Cardiac muscle cell (in vitro differentiated cells and primary cell): Measurements from ENCODE around the gene ZNF609. TPM values are rescaled to one million over a fixed set of nuclear protein-coding genes. Genes with fewer than 3 reads are reported as not detected.
"Not testable (repeated sequence)": the region's sequence is repeated elsewhere in the genome, so short reads cannot be mapped to it uniquely, and the experiment has no call there.

Experiments
- DNase-seq, 2 donors: peaks; one replicate each; pipeline versions ENCODE4 v3.0.0 to v3.0.0-alpha.2; 2010 to 2017; ENCODE audit warnings: low read depth in 1 of 2, low spot score in 1 of 2
- H3K27ac ChIP-seq: fragments of 200-600 bp; sonication (generic); 2 replicates; pipeline ENCODE4 v1.5.1; 2016
- H3K27me3 ChIP-seq: fragments of 200-600 bp; sonication (generic); 2 replicates; pipeline ENCODE4 v1.6.0; 2016; ENCODE audit warnings: control low read depth
- H3K36me3 ChIP-seq: fragments of 200-600 bp; sonication (generic); 2 replicates; pipeline ENCODE4 v1.5.1; 2016; ENCODE audit warnings: control low read depth
- H3K4me1 ChIP-seq: fragments of 200-600 bp; sonication (generic); 2 replicates; pipeline ENCODE4 v1.8.1; 2017; ENCODE audit warnings: low read depth, mild to moderate bottlenecking, mixed run types
- H3K4me3 ChIP-seq: fragments of 200-600 bp; sonication (generic); 2 replicates; pipeline ENCODE4 v1.5.1; 2016; ENCODE audit warnings: mild to moderate bottlenecking
- H3K9me3 ChIP-seq: fragments of 200-600 bp; sonication (generic); 2 replicates; pipeline ENCODE4 v1.5.1; 2017; ENCODE audit warnings: low read depth, mild to moderate bottlenecking, control low read depth
- polyA plus RNA-seq: library from polyadenylated mRNA; unstranded; fragments of >200 nt; fragmentation: Nextera tagmentation; extraction: Ambion mirVana; gene quantifications from 2 replicates; pipeline ENCODE4 v1.2.1, GENCODE V29; 2016
- total RNA-seq: library from RNA; depleted of rRNA; stranded (reverse); fragments of >200 nt; gene quantifications from 2 replicates; pipeline ENCODE4 v1.2.3, GENCODE V29; 2016
- TF ChIP-seq, protein P1 (sequence below): IDR thresholded peaks from 2 replicates; pipeline ENCODE4 v1.5.1; 2012; ENCODE audit warnings: low read depth, mild to moderate bottlenecking, low read length

Gene ZNF609
- total and polyA plus RNA-seq, 2 experiments from 2014 or later, result 25.6 to 41.4 TPM

DNA sequence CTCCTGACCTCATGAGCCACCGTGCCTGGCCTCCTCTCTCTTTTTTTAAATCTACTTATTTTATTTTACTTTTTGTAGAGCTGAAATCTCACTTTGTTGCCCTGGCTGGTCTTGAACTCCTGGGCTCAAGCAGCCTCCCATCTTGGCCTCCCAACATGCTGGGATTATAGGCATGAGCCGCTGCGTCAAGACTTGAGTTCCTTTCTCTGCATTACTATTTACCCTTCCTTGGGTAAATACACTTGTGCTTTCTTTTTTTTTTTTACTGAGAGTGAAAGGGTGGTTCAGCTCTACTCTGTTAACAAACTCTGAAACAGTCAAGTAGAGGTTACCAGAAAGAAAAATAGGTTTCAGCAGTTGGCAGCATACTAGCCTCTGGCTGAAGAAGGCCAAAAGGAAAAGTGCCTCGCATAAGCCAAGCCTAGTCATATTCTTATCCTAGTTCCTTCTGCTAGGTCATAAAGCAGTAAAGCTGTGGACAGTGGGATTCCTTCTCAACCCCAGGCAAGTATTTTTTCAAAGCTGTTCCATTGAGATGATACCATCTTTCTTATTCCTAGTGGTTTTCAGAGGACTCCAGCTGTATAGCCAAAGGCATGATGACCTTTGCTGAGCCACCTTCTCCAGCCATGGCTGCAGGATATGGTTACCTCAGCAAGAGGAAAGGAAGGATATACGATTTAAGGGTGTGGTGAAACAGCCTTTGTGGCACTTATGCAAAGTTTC lies 179.9 kb downstream of the ZNF609 start:
- DNase-seq, result no peak

DNA sequence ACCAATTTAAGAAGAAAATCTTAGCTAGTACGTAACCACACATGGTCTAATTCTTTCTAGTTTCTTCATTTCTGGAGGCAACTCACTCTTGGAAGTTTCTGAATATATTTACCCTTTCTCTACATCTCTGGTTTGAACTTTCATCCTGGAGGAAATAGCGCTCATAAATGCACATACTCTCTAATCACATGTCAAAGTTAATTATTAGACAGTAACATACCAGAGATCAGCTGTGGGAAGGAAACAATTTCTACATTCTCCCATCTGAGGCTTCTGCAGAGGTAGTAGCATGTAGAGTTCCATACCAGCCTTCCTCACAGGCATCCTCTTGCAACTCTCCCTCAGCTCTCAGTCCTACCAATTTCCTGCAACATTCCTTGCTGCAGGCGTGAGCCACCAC lies 182.5 kb downstream of the ZNF609 start:
- H3K27me3 ChIP-seq, result no peaks in the 10 kb centered on the region
- H3K4me3 ChIP-seq, result no peak overlapping the region
- H3K27ac ChIP-seq, result no peak overlapping the region
- H3K36me3 ChIP-seq, result no peaks in the 10 kb centered on the region
- no peaks in the 10 kb centered on the region for H3K9me3 ChIP-seq
- TF ChIP-seq, protein P1, sequence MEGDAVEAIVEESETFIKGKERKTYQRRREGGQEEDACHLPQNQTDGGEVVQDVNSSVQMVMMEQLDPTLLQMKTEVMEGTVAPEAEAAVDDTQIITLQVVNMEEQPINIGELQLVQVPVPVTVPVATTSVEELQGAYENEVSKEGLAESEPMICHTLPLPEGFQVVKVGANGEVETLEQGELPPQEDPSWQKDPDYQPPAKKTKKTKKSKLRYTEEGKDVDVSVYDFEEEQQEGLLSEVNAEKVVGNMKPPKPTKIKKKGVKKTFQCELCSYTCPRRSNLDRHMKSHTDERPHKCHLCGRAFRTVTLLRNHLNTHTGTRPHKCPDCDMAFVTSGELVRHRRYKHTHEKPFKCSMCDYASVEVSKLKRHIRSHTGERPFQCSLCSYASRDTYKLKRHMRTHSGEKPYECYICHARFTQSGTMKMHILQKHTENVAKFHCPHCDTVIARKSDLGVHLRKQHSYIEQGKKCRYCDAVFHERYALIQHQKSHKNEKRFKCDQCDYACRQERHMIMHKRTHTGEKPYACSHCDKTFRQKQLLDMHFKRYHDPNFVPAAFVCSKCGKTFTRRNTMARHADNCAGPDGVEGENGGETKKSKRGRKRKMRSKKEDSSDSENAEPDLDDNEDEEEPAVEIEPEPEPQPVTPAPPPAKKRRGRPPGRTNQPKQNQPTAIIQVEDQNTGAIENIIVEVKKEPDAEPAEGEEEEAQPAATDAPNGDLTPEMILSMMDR, result no peak
- no peak for DNase-seq
- H3K4me1 ChIP-seq, result no peaks in the 10 kb centered on the region

More for the DNA sequence above, 179.9 kb downstream of the ZNF609 start:
- Histone ChIP-seq H3K9me3 (no peaks in the 10 kb centered on the region), H3K27ac (no peak overlapping the region), H3K36me3 (no peaks in the 10 kb centered on the region), H3K4me3 (no peak overlapping the region), H3K27me3 (no peaks in the 10 kb centered on the region), H3K4me1 (peaks cover 15% of the 10 kb centered on the region)
- TF ChIP-seq, protein P1, result no peak

DNA sequence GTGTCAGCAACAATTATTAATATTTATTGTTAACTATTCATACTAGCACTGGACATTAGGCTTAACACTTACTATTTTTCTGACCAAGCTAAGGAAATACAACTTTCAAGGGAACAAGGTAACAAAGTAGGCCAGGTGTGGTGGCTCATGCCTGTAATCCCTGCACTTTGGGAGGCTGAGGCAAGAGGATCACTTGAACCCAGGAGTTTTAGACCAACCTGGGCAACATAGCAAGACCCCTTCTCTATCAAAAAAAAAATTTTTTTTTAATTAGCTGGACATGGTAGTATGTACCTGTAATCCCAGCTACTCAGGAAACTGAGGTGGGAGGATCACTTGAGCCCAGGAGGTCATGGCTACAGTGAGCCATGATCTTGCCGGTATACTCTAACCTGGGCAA lies 183.3 kb downstream of the ZNF609 start:
- no peaks in the 10 kb centered on the region for H3K27me3 ChIP-seq
- H3K27ac ChIP-seq, result no peak overlapping the region
- no peaks in the 10 kb centered on the region for H3K4me1 ChIP-seq
- H3K9me3 ChIP-seq, result no peaks in the 10 kb centered on the region
- no peaks in the 10 kb centered on the region for H3K36me3 ChIP-seq
- DNase-seq, result no peak
- H3K4me3 ChIP-seq, result no peak overlapping the region
- TF ChIP-seq, protein P1, result no peak

DNA sequence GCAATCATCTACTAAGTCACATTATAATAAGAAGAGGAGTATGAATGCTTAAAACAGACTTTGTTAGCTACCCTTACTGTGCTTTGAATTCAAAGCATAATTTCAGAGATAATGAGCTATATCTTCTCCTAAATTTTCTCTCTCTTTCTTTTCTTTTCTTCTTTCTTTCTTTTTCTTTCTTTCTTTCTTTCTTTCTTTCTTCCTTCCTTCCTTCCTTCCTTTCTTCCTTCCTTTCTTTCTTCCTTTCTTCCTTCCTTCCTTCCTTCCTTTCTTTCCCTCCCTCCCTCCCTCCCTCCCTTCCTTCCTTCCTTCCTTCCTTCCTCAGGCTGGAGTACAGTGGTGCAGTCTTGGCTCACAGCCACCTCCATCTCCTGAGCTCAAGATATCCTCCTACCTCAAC lies 184.4 kb downstream of the ZNF609 start:
- not testable (repeated sequence) for H3K9me3 ChIP-seq, DNase-seq, H3K27me3 ChIP-seq, H3K36me3 ChIP-seq, H3K27ac ChIP-seq, H3K4me1 ChIP-seq, H3K4me3 ChIP-seq

DNA sequence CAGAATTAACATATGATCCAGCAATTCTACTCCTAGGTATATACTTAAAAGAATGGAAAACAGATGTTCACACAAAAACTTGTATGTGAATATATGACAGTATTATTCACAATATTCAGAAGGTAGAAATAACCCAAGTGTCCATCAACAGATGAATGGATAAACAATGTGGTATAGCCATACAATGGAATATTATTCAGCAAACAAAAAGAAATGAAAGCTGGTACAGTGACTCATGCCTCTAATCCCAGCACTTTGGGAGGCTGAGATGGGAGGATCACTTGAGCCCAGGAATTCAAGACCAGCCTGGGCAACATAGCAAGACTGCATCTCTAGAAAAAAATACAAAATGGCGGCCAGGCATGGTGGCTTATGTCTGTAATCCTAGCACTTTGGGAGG lies 185.6 kb downstream of the ZNF609 start:
- no peak overlapping the region for H3K27ac ChIP-seq
- H3K4me3 ChIP-seq, result no peak overlapping the region
- TF ChIP-seq, protein P1, result no peak
- H3K4me1 ChIP-seq, result peaks cover 2% of the 10 kb centered on the region
- H3K9me3 ChIP-seq, result no peaks in the 10 kb centered on the region
- H3K27me3 ChIP-seq, result no peaks in the 10 kb centered on the region
- DNase-seq, result no peak
- H3K36me3 ChIP-seq, result no peaks in the 10 kb centered on the region

DNA sequence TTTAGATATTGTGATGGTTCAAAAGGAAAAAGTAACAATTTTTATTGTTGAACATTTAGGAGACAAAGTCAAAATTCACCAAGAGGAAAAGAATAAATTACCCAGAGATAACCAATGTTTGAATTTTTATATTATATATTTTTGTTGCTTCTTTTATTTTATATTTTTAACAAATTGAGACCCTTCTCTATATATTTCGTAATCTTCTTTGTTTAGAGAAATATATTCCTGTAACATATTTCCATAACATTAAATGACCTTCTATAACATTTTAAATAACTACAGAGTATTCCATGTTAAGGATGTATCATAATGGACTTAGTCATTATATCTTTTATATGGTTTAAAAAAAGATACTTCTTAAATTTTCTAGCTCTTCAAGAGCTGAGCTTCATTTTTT lies 187.0 kb downstream of the ZNF609 start:
- no peak overlapping the region for H3K4me3 ChIP-seq
- TF ChIP-seq, protein P1, result no peak
- no peak overlapping the region for H3K27ac ChIP-seq
- H3K27me3 ChIP-seq, result no peaks in the 10 kb centered on the region
- H3K4me1 ChIP-seq, result peaks cover 12% of the 10 kb centered on the region
- H3K36me3 ChIP-seq, result no peaks in the 10 kb centered on the region
- no peaks in the 10 kb centered on the region for H3K9me3 ChIP-seq
- no peak for DNase-seq
